ENCODE results near the gene ABR. TPM values are rescaled to one million over a fixed set of nuclear protein-coding genes. Genes with fewer than 3 reads are reported as not detected.

The ABR gene
- total RNA-seq, 2 donors from 2014 or later: 159 to 200 TPM

DNA sequence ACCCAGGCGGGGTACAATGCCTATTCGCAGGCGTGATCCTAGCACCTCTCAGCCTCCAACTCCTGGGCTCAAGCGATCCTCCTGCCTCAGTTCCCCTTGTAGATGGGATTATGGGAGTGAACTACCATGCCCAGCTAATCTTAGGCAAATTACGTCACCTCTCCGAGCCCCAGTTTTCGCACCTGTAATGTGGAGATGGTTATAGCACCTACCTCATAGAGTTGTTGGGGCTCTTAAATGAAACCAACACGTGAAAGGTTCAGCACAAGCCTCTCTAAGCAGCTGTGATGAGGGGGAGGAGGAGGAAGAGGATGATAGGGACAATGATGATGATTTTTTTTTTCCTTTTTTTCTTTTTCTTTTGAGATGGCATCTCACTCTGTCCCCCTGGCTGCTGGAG lies 59.9 kb downstream of the ABR start:
- Histone ChIP-seq H3K4me1 (ENCODE audit: control insufficient read depth in 1 of 2, low read depth in 2 of 2) (peaks cover 12 to 43% of the 10 kb centered on the region in 2 donors), H3K27me3 (replicated peaks; ENCODE audit: insufficient read depth) (no peaks in the 10 kb centered on the region), H3K36me3 (no peaks in the 10 kb centered on the region), H3K4me3 (no peak overlapping the region), H3K9me3 (no peaks in the 10 kb centered on the region), H3K27ac (no peak overlapping the region)
- DNase-seq (ENCODE audit: low spot score) (no peak), ATAC-seq (ENCODE audit: insufficient number of reproducible peaks, low FRiP score, low read depth) (no peak)
- TF ChIP-seq, protein P1, sequence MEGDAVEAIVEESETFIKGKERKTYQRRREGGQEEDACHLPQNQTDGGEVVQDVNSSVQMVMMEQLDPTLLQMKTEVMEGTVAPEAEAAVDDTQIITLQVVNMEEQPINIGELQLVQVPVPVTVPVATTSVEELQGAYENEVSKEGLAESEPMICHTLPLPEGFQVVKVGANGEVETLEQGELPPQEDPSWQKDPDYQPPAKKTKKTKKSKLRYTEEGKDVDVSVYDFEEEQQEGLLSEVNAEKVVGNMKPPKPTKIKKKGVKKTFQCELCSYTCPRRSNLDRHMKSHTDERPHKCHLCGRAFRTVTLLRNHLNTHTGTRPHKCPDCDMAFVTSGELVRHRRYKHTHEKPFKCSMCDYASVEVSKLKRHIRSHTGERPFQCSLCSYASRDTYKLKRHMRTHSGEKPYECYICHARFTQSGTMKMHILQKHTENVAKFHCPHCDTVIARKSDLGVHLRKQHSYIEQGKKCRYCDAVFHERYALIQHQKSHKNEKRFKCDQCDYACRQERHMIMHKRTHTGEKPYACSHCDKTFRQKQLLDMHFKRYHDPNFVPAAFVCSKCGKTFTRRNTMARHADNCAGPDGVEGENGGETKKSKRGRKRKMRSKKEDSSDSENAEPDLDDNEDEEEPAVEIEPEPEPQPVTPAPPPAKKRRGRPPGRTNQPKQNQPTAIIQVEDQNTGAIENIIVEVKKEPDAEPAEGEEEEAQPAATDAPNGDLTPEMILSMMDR (IDR thresholded peaks at IDR 0.05): no peak

DNA sequence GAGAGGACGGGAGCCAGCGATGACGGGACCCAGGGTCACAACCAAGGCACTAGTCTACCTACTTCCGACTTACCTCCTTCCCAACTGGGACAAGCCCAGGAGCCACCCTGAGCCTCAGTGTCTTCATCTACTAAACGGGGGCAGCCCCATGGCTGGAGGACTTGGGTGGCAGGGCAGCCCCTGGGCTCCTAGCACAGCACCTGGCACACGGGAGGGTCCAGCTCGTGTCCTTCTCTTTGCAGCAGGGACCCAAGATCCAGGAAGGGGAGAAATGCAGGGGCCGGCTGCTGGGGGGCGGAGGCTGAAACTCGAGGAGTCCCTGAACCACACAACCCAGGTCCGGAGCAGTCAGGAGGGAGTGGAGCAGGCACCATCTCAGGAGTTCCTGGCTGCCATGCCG lies 63.2 kb downstream of the ABR start:
- H3K4me3 ChIP-seq: no peak overlapping the region
- H3K27me3 ChIP-seq (replicated peaks; ENCODE audit: insufficient read depth): no peaks in the 10 kb centered on the region
- H3K36me3 ChIP-seq: no peaks in the 10 kb centered on the region
- DNase-seq (ENCODE audit: low spot score) (no peak), ATAC-seq (ENCODE audit: insufficient number of reproducible peaks, low FRiP score, low read depth) (no peak)
- H3K4me1 ChIP-seq (ENCODE audit: control insufficient read depth in 1 of 2, low read depth in 2 of 2): peaks cover 19 to 45% of the 10 kb centered on the region in 2 donors
- TF ChIP-seq, protein P1 (IDR thresholded peaks at IDR 0.05): no peak
- H3K27ac ChIP-seq: no peak overlapping the region
- H3K9me3 ChIP-seq: no peaks in the 10 kb centered on the region

DNA sequence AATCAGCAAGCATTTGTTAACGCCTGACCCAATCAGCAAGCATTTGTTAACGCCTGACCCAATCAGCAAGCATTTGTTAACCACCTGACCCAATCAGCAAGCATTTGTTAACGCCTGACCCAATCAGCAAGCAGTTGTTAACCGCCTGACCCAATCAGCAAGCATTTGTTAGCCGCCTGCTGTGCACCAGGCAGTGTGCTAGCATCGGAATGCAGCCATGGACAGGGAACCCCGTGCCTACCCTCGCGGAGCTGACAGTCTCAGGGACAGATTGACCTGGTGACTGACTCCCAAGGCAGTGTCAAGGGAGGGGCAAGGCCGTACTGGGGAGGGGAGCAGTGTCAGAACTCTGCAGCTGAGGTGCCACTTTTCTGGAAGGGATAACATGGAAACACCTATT lies 66.9 kb downstream of the ABR start:
- no peaks in the 10 kb centered on the region for H3K9me3 ChIP-seq
- ATAC-seq (ENCODE audit: insufficient number of reproducible peaks, low FRiP score, low read depth): no peak
- peaks cover 32 to 72% of the 10 kb centered on the region in 2 donors for H3K4me1 ChIP-seq (ENCODE audit: control insufficient read depth in 1 of 2, low read depth in 2 of 2)
- no peaks in the 10 kb centered on the region for H3K27me3 ChIP-seq (replicated peaks; ENCODE audit: insufficient read depth)
- H3K27ac ChIP-seq: peak overlapping the region; percentile 96 to 97
- H3K36me3 ChIP-seq: no peaks in the 10 kb centered on the region
- TF ChIP-seq, protein P1 (IDR thresholded peaks at IDR 0.05): no peak
- H3K4me3 ChIP-seq: no peak overlapping the region
- no peak for DNase-seq (ENCODE audit: low spot score)

DNA sequence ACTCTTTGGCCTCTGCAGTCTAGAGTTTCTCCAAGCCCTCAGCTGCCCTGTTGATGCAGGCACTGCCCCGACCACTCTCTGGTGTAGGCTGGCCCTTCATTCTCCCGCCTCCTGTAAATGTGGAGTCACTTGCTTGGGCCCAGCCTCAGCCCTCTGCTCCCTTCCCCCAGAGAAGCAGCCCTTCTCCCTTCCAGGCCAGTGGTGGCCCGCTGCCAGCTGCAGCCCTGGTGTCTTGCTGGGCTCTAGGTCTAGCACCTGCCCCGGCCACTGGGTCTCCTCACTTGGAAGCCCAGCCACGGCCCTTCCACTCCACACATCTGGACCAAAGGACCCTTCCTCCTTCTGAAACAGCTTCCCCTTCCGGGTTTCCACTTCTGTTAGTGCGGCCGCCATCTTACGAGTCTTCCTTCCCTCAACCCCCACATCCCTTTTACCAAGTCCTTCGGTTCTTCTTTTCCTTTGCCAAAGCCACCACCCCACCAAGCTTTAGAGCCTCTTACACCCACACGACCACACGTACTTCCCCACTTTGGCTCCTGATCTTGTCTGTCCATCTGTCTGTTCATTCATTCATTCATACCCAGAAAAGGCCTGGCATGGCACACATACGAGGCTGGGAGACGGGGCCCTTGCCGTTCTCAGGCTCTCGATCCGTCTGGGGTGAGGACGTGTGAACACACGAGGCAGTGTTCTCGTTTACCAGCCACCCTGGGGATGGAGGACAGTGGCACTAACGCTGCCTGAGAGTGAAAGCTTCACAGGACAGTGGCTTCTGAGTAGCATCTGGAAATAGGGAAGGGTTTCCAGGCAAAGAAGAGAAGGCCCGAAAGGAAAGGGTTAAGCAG lies 68.0 kb downstream of the ABR start:
- Histone ChIP-seq H3K36me3 (no peaks in the 10 kb centered on the region), H3K4me1 (ENCODE audit: control insufficient read depth in 1 of 2, low read depth in 2 of 2) (peaks cover 40 to 83% of the 10 kb centered on the region in 2 donors), H3K27me3 (replicated peaks; ENCODE audit: insufficient read depth) (no peaks in the 10 kb centered on the region), H3K4me3 (peak overlapping the region; percentile 10), H3K9me3 (no peaks in the 10 kb centered on the region), H3K27ac (peak overlapping the region; percentile 96 to 97)
- TF ChIP-seq, protein P1 (IDR thresholded peaks at IDR 0.05): no peak
- no peak for ATAC-seq (ENCODE audit: insufficient number of reproducible peaks, low FRiP score, low read depth)
- DNase-seq (ENCODE audit: low spot score): peak; percentile 52

DNA sequence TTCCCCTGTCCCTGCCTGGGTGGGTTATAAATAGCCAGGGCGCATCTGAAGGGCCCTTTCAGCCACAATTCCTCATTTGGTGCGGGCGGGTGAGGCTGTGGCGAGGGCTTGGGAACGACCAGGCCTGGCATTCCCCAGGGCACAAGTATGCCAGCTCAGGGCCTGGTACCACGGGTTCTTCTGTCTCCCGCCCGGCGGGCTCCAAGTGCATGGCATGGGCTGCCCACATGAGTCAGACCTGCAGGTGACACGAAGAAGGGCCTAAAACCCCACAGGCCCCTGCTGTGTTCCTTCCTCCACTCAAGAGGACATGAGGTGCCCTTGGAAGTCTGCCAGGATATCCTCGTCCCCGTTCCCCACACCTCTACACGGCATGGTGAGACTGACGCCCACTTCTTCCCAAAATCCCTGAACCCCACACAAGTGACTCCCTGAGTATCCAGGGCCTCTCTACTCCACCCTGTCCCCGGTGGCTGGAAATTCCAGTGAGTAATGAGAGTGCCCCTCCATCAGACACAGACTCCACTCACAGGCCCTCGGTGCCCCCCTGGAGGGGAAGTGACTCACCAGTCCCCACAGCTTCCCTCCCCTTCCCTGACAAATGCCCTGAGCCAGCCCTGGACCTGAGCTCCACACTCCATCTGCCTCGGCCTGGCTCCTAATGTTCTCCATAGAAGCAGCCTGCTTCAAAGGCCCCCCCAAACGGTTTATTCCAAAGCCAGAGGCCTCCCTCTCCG lies 68.8 kb downstream of the ABR start:
- no peaks in the 10 kb centered on the region for H3K27me3 ChIP-seq (replicated peaks; ENCODE audit: insufficient read depth)
- peak overlapping the region; percentile 93 for H3K4me3 ChIP-seq
- peak overlapping the region; percentile 96 to 97 for H3K27ac ChIP-seq
- TF ChIP-seq, protein P1 (IDR thresholded peaks at IDR 0.05): no peak
- DNase-seq (ENCODE audit: low spot score) (peak; percentile 92), ATAC-seq (ENCODE audit: insufficient number of reproducible peaks, low FRiP score, low read depth) (peak; percentile 46)
- no peaks in the 10 kb centered on the region for H3K36me3 ChIP-seq
- H3K9me3 ChIP-seq: no peaks in the 10 kb centered on the region
- peaks cover 44 to 90% of the 10 kb centered on the region in 2 donors for H3K4me1 ChIP-seq (ENCODE audit: control insufficient read depth in 1 of 2, low read depth in 2 of 2)
